HEK293 (cell line): ENCODE data around the gene FBP1.

ENCODE experiments used
- CTCF ChIP-seq: fragments of 450-650 bp; formaldehyde crosslinking; IDR thresholded peaks from 2 replicates; pipeline ENCODE4 v1.5.1; 2016; ENCODE audit warnings: missing biosample characterization, missing genetic modification characterization
- ELK4 ChIP-seq: IDR thresholded peaks from 2 replicates; pipeline ENCODE4 v1.6.1; 2011; ENCODE audit warnings: mild to moderate bottlenecking, low read depth, low read length, borderline replicate concordance
- KLF1 ChIP-seq: fragments of 450-650 bp; formaldehyde crosslinking; IDR thresholded peaks from 2 replicates; pipeline ENCODE4 v1.5.1; 2016; ENCODE audit warnings: missing biosample characterization, missing genetic modification characterization
- ZNF155 ChIP-seq: fragments of 450-650 bp; formaldehyde crosslinking; IDR thresholded peaks from 2 replicates; pipeline ENCODE4 v1.5.1; 2016; ENCODE audit warnings: missing biosample characterization, missing genetic modification characterization
- ZNF16 ChIP-seq: fragments of 450-650 bp; formaldehyde crosslinking; IDR thresholded peaks from 2 replicates; pipeline ENCODE4 v1.5.1; 2016; ENCODE audit warnings: low read depth, missing biosample characterization, missing genetic modification characterization
- ZNF514 ChIP-seq: fragments of 450-650 bp; formaldehyde crosslinking; IDR thresholded peaks from 2 replicates; pipeline ENCODE4 v1.5.1; 2016; ENCODE audit warnings: missing biosample characterization, missing genetic modification characterization
- ZNF548 ChIP-seq: fragments of 450-650 bp; formaldehyde crosslinking; IDR thresholded peaks from 2 replicates; pipeline ENCODE4 v1.5.1; 2016; ENCODE audit warnings: missing biosample characterization, missing genetic modification characterization
- ZNF658 ChIP-seq: fragments of 450-650 bp; formaldehyde crosslinking; IDR thresholded peaks from 2 replicates; pipeline ENCODE4; 2016; ENCODE audit warnings: missing biosample characterization, missing genetic modification characterization
- ZNF76 ChIP-seq: fragments of 450-650 bp; formaldehyde crosslinking; IDR thresholded peaks from 2 replicates; pipeline ENCODE4; 2016; ENCODE audit warnings: low read depth, missing biosample characterization, missing genetic modification characterization, borderline replicate concordance

GRCh38 chr9:94586316-94586715 lies 53.0 kb downstream of the FBP1 start:
- TF ChIP-seq ZNF155 (no peak), ELK4 (no peak), ZNF658 (tag by site-specific recombination) (no peak), ZNF514 (tag by site-specific recombination) (no peak), ZNF76 (tag by site-specific recombination) (no peak), ZNF16 (tag by site-specific recombination) (no peak), CTCF (tag by site-specific recombination) (no peak), ZNF548 (tag by site-specific recombination) (no peak), KLF1 (tag by site-specific recombination) (no peak)
